CD8-positive, alpha-beta memory T cell (primary cell): ENCODE results near the gene RAD21L1. TPM values are rescaled to one million over a fixed set of nuclear protein-coding genes. Genes with fewer than 3 reads are reported as not detected.
"Not testable (repeated sequence)": the region's sequence is repeated elsewhere in the genome, so short reads cannot be mapped to it uniquely, and the experiment has no call there.

ENCODE experiments used
- CTCF ChIA-PET: fragments of 350-600 bp; sonication (Branson Sonifier 250); formaldehyde crosslinking; loops from one replicate; lab custom pipeline; 2021; ENCODE audit warnings: antibody characterized with exemption; lab: Charles Lee
- POLR2A ChIA-PET: fragments of 350-600 bp; sonication (Branson Sonifier 250); formaldehyde crosslinking; loops from one replicate; lab custom pipeline; 2021; ENCODE audit warnings: antibody characterized with exemption; lab: Charles Lee
- DNase-seq, 5 donors: peaks; one replicate each; pipeline versions ENCODE4 v3.0.0 to v3.0.0-alpha.2; 2020 to 2022; ENCODE audit warnings: mixed read lengths in 1 of 5
- H3K27ac ChIP-seq: one replicate; pipeline ENCODE4 v1.7.0; 2013; ENCODE audit warnings: low read depth, mild to moderate bottlenecking, low read length, moderate library complexity
- H3K27me3 ChIP-seq: 2 replicates; pipeline ENCODE4 v1.7.0; 2013; ENCODE audit warnings: low read length, mild to moderate bottlenecking; ENCODE audit not compliant: insufficient read depth, poor library complexity, severe bottlenecking
- H3K36me3 ChIP-seq: 2 replicates; pipeline ENCODE4 v1.7.0; 2013; ENCODE audit warnings: mild to moderate bottlenecking, low read length, moderate library complexity; ENCODE audit not compliant: insufficient read depth
- H3K4me1 ChIP-seq: 2 replicates; pipeline ENCODE4 v1.7.0; 2013; ENCODE audit warnings: mild to moderate bottlenecking, low read length, moderate library complexity; ENCODE audit not compliant: insufficient read depth
- H3K4me3 ChIP-seq: 2 replicates; pipeline ENCODE4 v1.7.0; 2013; ENCODE audit warnings: mild to moderate bottlenecking, low read length
- H3K9me3 ChIP-seq: 2 replicates; pipeline ENCODE4 v1.7.0; 2013; ENCODE audit warnings: mild to moderate bottlenecking, low read length
- H3K27ac Mint-ChIP-seq, 8 donors: one replicate each; pipeline ENCODE4 v1.8.0; 2020 to 2021; ENCODE audit warnings: mixed read lengths in 8 of 8, mild to moderate bottlenecking in 6 of 8, inconsistent platforms in 3 of 8, moderate library complexity in 3 of 8
- H3K27me3 Mint-ChIP-seq, 2 donors: one replicate each; pipeline ENCODE4 v1.8.0; 2020 to 2021; ENCODE audit warnings: mixed read lengths in 2 of 2, mild to moderate bottlenecking in 1 of 2, moderate library complexity in 1 of 2
- H3K36me3 Mint-ChIP-seq, 3 donors: one replicate each; pipeline ENCODE4 v1.8.0; 2020 to 2021; ENCODE audit warnings: mixed read lengths in 3 of 3, inconsistent platforms in 1 of 3, mild to moderate bottlenecking in 1 of 3
- H3K4me1 Mint-ChIP-seq, 3 donors: one replicate each; pipeline ENCODE4 v1.8.0; 2020 to 2021; ENCODE audit warnings: mixed read lengths in 3 of 3, inconsistent platforms in 1 of 3, mild to moderate bottlenecking in 1 of 3
- H3K4me3 Mint-ChIP-seq, 7 donors: one replicate each; pipeline ENCODE4 v1.8.0; 2020 to 2021; ENCODE audit warnings: mixed read lengths in 7 of 7, mild to moderate bottlenecking in 6 of 7, moderate library complexity in 4 of 7, inconsistent platforms in 2 of 7
- H3K9me3 Mint-ChIP-seq, 5 donors: one replicate each; pipeline ENCODE4 v1.8.0; 2020 to 2022; ENCODE audit warnings: mixed read lengths in 5 of 5, mild to moderate bottlenecking in 3 of 5, moderate library complexity in 2 of 5, inconsistent platforms in 1 of 5
- polyA plus RNA-seq: library from polyadenylated mRNA; unstranded; fragments of 300-500 nt; fragmentation: Illumina TruSeq; gene quantifications from one replicate; pipeline ENCODE4 v1.2.3, GENCODE V29; 2021
- total RNA-seq, 2 experiments: library from RNA; stranded (reverse); gene quantifications; one replicate each; pipeline ENCODE4 v1.2.3, GENCODE V29; 2021

RAD21L1 gene
- total and polyA plus RNA-seq, 3 experiments from 2014 or later = not detected

GRCh38 chr20:1216527-1217427 lies 9.1 kb upstream of the RAD21L1 start:
- H3K4me3 ChIP-seq, POLR2A ChIA-PET, H3K36me3 ChIP-seq, CTCF ChIA-PET, H3K27me3 ChIP-seq, H3K9me3 ChIP-seq, H3K9me3 Mint-ChIP-seq, H3K36me3 Mint-ChIP-seq, H3K27ac ChIP-seq: not testable (repeated sequence)
- peak overlapping the region in 1 of 7 donors; percentile 49 for H3K4me3 Mint-ChIP-seq
- H3K4me1 ChIP-seq = peaks cover 34% of the 10 kb centered on the region
- H3K27ac Mint-ChIP-seq = peak overlapping the region in 1 of 8 donors; percentile 5
- H3K27me3 Mint-ChIP-seq = peaks cover 17 to 28% of the 10 kb centered on the region in 2 donors
- peak in 1 of 5 donors; percentile 37 for DNase-seq
- peaks cover 14 to 21% (median 17%) of the 10 kb centered on the region in 3 donors for H3K4me1 Mint-ChIP-seq

- H3K4me1 ChIP-seq, H3K9me3 ChIP-seq, H3K36me3 Mint-ChIP-seq, CTCF ChIA-PET, H3K4me3 ChIP-seq, POLR2A ChIA-PET, DNase-seq, H3K27ac ChIP-seq, H3K9me3 Mint-ChIP-seq, H3K36me3 ChIP-seq, H3K27me3 ChIP-seq: not testable (repeated sequence)
- Mint-ChIP-seq H3K4me1 (peaks cover 16 to 24% (median 16%) of the 10 kb centered on the region in 3 donors), H3K27ac (peak overlapping the region in 1 of 8 donors; percentile 43), H3K27me3 (peaks cover 14 to 20% of the 10 kb centered on the region in 2 donors), H3K4me3 (peak overlapping the region in 1 of 7 donors; percentile 64)
Measured at GRCh38 chr20:1222750-1223149, 3.1 kb upstream of the RAD21L1 start.

GRCh38 chr20:1224205-1224890 lies 1.5 kb upstream of the RAD21L1 start:
- ChIA-PET CTCF (interaction anchor here (1.0 kb wide), 1 partner anchor 12 kb away, joined by 3 read pairs; no protein-coding TSS in a partner anchor), POLR2A (interaction anchor here (0.8 kb wide), 1 partner anchor 26 kb away, joined by 3 read pairs; no protein-coding TSS in a partner anchor)
- peaks cover 4 to 18% of the 10 kb centered on the region in 2 donors for H3K27me3 Mint-ChIP-seq

GRCh38 chr20:1225263-1225782 lies 521 bp upstream of the RAD21L1 start:
- POLR2A ChIA-PET = interaction anchor here (0.8 kb wide), 1 partner anchor 25 kb away, joined by 3 read pairs; no protein-coding TSS in a partner anchor
- H3K36me3 ChIP-seq = no peaks in the 10 kb centered on the region

More at GRCh38 chr20:1224205-1224890, 1.5 kb upstream of the RAD21L1 start:
- Mint-ChIP-seq H3K4me3 (peak overlapping the region; percentile 0 to 85 (median 49)), H3K27ac (peak overlapping the region in 6 of 8 donors; percentile 7 to 86 (median 40)), H3K9me3 (peaks cover 2 to 8% (median 3%) of the 10 kb centered on the region in 5 donors), H3K4me1 (peaks cover 16 to 24% (median 16%) of the 10 kb centered on the region in 3 donors), H3K36me3 (no peaks in the 10 kb centered on the region)
- Histone ChIP-seq H3K27me3 (no peaks in the 10 kb centered on the region), H3K4me1 (peaks cover 8% of the 10 kb centered on the region), H3K9me3 (no peaks in the 10 kb centered on the region), H3K4me3 (no peak overlapping the region), H3K36me3 (no peaks in the 10 kb centered on the region), H3K27ac (no peak overlapping the region)
- no peak for DNase-seq

GRCh38 chr20:1229541-1229940 lies 3.7 kb downstream of the RAD21L1 start:
- Histone ChIP-seq H3K4me3 (no peak overlapping the region), H3K4me1 (peaks cover 8% of the 10 kb centered on the region), H3K36me3 (no peaks in the 10 kb centered on the region), H3K27me3 (peaks cover 9% of the 10 kb centered on the region), H3K9me3 (no peaks in the 10 kb centered on the region), H3K27ac (no peak overlapping the region)
- H3K36me3 Mint-ChIP-seq = no peaks in the 10 kb centered on the region
- H3K27me3 Mint-ChIP-seq = peaks cover 19 to 20% of the 10 kb centered on the region in 2 donors
- H3K27ac Mint-ChIP-seq = no peak overlapping the region
- H3K4me1 Mint-ChIP-seq = peaks cover 13 to 21% (median 16%) of the 10 kb centered on the region in 3 donors
- ChIA-PET CTCF (no interaction called here), POLR2A (no interaction called here)
- no peak for DNase-seq
- no peaks in the 10 kb centered on the region for H3K9me3 Mint-ChIP-seq
- no peak overlapping the region for H3K4me3 Mint-ChIP-seq

More at GRCh38 chr20:1225263-1225782, 521 bp upstream of the RAD21L1 start:
- Mint-ChIP-seq H3K36me3 (no peaks in the 10 kb centered on the region), H3K4me3 (peak overlapping the region; percentile 69 to 83 (median 76)), H3K4me1 (peaks cover 16 to 24% (median 16%) of the 10 kb centered on the region in 3 donors), H3K9me3 (peaks cover 2 to 8% (median 3%) of the 10 kb centered on the region in 5 donors), H3K27ac (peak overlapping the region in 5 of 8 donors; percentile 17 to 77 (median 62)), H3K27me3 (peaks cover 10 to 17% of the 10 kb centered on the region in 2 donors)
- H3K27ac ChIP-seq = no peak overlapping the region
- H3K4me3 ChIP-seq = no peak overlapping the region
- DNase-seq = no peak
- peaks cover 8% of the 10 kb centered on the region for H3K4me1 ChIP-seq
- CTCF ChIA-PET = no interaction called here
- peaks cover 2% of the 10 kb centered on the region for H3K27me3 ChIP-seq
- no peaks in the 10 kb centered on the region for H3K9me3 ChIP-seq

- POLR2A ChIA-PET = no interaction called here
Measured at GRCh38 chr20:1232286-1233111, 6.7 kb downstream of the RAD21L1 start.

GRCh38 chr20:1240549-1240948 lies 14.7 kb downstream of the RAD21L1 start:
- Histone ChIP-seq H3K4me3 (no peak overlapping the region), H3K4me1 (no peaks in the 10 kb centered on the region), H3K27ac (no peak overlapping the region), H3K36me3 (no peaks in the 10 kb centered on the region), H3K27me3 (peaks cover 6% of the 10 kb centered on the region), H3K9me3 (no peaks in the 10 kb centered on the region)
- Mint-ChIP-seq H3K27ac (no peak overlapping the region), H3K4me3 (no peak overlapping the region), H3K36me3 (no peaks in the 10 kb centered on the region), H3K27me3 (peaks cover 14 to 28% of the 10 kb centered on the region in 2 donors), H3K9me3 (peaks cover 0 to 2% (median 0%) of the 10 kb centered on the region in 5 donors), H3K4me1 (no peaks in the 10 kb centered on the region)
- no peak for DNase-seq
- CTCF ChIA-PET = no interaction called here
- POLR2A ChIA-PET = no interaction called here

More at GRCh38 chr20:1232286-1233111, 6.7 kb downstream of the RAD21L1 start:
- Histone ChIP-seq H3K27me3 (peaks cover 9% of the 10 kb centered on the region), H3K27ac (no peak overlapping the region), H3K36me3 (no peaks in the 10 kb centered on the region), H3K4me1 (no peaks in the 10 kb centered on the region), H3K9me3 (no peaks in the 10 kb centered on the region), H3K4me3 (no peak overlapping the region)
- H3K27ac Mint-ChIP-seq = no peak overlapping the region
- peaks cover 10 to 20% of the 10 kb centered on the region in 2 donors for H3K27me3 Mint-ChIP-seq
- no peaks in the 10 kb centered on the region for H3K9me3 Mint-ChIP-seq
- H3K4me1 Mint-ChIP-seq = peaks cover 0 to 2% (median 1%) of the 10 kb centered on the region in 3 donors
- H3K36me3 Mint-ChIP-seq = no peaks in the 10 kb centered on the region
- no peak for DNase-seq
- no peak overlapping the region for H3K4me3 Mint-ChIP-seq
- CTCF ChIA-PET = no interaction called here
